Body of pancreas (tissue), 4 donors: ENCODE measurements around the gene KRT73.

Source experiments
- CTCF ChIP-seq, 7 experiments: fragments of 450-650 bp in 4 of 7; fragments of 200-600 bp in 3 of 7; sonication (generic) in 3 of 7; IDR thresholded peaks; one replicate each; pipeline ENCODE4 v1.5.1; 2016 to 2019; ENCODE audit warnings: antibody characterized with exemption in 7 of 7
- POLR2A ChIP-seq, 3 donors: fragments of 450-650 bp; IDR thresholded peaks; one replicate each; pipeline ENCODE4 v1.6.1; 2016; ENCODE audit warnings: antibody characterized with exemption in 3 of 3, mild to moderate bottlenecking in 2 of 3

DNA sequence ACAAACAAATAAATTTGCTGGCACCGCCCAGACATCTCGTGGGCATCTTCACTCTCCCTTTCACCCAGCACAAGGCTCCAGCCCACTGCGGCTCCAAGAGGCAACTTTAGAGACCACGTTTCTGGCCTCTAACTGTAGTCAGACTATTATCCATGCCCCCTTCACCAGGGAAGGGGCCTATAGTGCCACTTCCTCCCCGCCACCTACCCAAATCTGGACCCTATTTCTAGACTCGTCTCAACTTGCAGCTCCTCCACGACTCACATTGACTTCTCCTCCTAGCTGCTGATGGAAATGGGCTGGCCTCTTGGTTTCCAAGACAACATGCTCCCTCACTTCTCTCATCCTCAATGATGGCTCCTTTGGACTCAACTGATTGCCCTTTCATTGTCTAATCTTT, 49.6 kb upstream of the KRT73 start:
- TF ChIP-seq CTCF (IDR thresholded peaks at IDR 0.05) (no peak), POLR2A (IDR thresholded peaks at IDR 0.05) (no peak)
